ENCODE measurements around the gene LYST.
"Not testable (repeated sequence)": the region's sequence is repeated elsewhere in the genome, so short reads cannot be mapped to it uniquely, and the experiment has no call there.

LYST gene

GRCh38 chr1:235855811-235856429 lies 10.8 kb downstream of the LYST start:
- no peak for DNase-seq

- DNase-seq: no peak
Measured at GRCh38 chr1:235854347-235854746, 12.4 kb downstream of the LYST start.

GRCh38 chr1:235853653-235854052 lies 13.1 kb downstream of the LYST start:
- no peak for DNase-seq

GRCh38 chr1:235852887-235853286 lies 13.8 kb downstream of the LYST start:
- no peak for DNase-seq

- no peak for DNase-seq
Measured at GRCh38 chr1:235851939-235852338, 14.8 kb downstream of the LYST start.

- not testable (repeated sequence) for DNase-seq
Measured at GRCh38 chr1:235848251-235848650, 18.5 kb downstream of the LYST start.

GRCh38 chr1:235845656-235846107 lies 21.0 kb downstream of the LYST start:
- peak; percentile 11 for DNase-seq

- no peak for DNase-seq
Measured at GRCh38 chr1:235844776-235845175, 21.9 kb downstream of the LYST start.

- DNase-seq: peak; percentile 78
Measured at GRCh38 chr1:235843461-235843961, 23.2 kb downstream of the LYST start.

GRCh38 chr1:235841938-235842545 lies 24.7 kb downstream of the LYST start:
- no peak for DNase-seq

GRCh38 chr1:235838021-235838420 lies 28.7 kb downstream of the LYST start:
- DNase-seq: no peak

- DNase-seq: no peak
Measured at GRCh38 chr1:235835226-235835625, 31.5 kb downstream of the LYST start.

GRCh38 chr1:235834620-235835019 lies 32.1 kb downstream of the LYST start:
- DNase-seq: no peak

- DNase-seq: no peak
Measured at GRCh38 chr1:235832011-235832410, 34.7 kb downstream of the LYST start.

- DNase-seq: peak; percentile 5
Measured at GRCh38 chr1:235831148-235831547, 35.6 kb downstream of the LYST start.

GRCh38 chr1:235826102-235826854 lies 40.4 kb downstream of the LYST start:
- DNase-seq: no peak

GRCh38 chr1:235825229-235825628 lies 41.5 kb downstream of the LYST start:
- DNase-seq: no peak

- DNase-seq: peak; percentile 58
Measured at GRCh38 chr1:235823684-235824083, 43.0 kb downstream of the LYST start.

GRCh38 chr1:235822685-235823084 lies 44.0 kb downstream of the LYST start:
- DNase-seq: no peak

- no peak for DNase-seq
Measured at GRCh38 chr1:235821361-235821981, 45.2 kb downstream of the LYST start.

GRCh38 chr1:235820061-235820460 lies 46.6 kb downstream of the LYST start:
- peak; percentile 50 for DNase-seq

GRCh38 chr1:235818632-235819136 lies 48.0 kb downstream of the LYST start:
- peak; percentile 16 for DNase-seq

GRCh38 chr1:235817101-235817728 lies 49.5 kb downstream of the LYST start:
- peak; percentile 95 for DNase-seq

All from DMS53 (cell line).